ENCODE results near the gene SLIT3.

Gene SLIT3

DNA sequence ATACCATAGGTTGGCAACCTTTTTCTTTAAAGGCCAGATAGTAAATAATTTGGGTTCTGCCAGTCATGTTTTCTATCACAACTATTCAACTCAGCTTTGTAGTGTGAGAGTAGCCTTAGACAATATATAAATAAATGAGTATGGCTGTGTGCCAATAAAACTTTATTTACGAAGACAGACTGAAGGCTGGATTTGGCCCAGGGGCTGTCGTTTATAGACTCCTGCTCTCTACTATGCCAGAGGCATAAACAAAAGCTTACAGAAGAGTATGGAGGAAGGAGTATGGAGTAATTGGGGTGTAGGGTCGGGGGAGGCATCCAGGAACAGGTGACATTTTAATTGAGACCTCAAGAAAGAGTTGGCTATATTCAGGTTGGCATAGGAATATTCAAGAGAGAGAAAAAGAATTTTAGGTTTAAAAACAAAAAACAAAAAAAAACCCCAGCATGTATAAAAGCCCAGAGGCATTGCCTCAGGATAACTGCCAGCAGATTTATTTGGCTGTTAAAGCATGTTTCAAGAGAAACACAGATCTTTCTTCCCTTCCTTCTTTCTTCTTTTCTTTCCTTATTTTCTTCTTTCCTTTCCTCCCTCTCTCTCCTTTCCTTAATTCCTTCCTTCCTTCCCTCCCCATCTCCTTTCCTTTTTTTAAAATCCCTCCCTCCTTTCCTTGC lies 39.9 kb downstream of the SLIT3 start:
- DNase-seq (ENCODE audit: low read depth): no peak
- no peak overlapping the region for H3K4me3 ChIP-seq (ENCODE audit: low read depth, low read length)
- no peak for TF ChIP-seq CTCF (IDR thresholded peaks at IDR 0.05; ENCODE audit: low read depth, low read length, missing control alignments)

DNA sequence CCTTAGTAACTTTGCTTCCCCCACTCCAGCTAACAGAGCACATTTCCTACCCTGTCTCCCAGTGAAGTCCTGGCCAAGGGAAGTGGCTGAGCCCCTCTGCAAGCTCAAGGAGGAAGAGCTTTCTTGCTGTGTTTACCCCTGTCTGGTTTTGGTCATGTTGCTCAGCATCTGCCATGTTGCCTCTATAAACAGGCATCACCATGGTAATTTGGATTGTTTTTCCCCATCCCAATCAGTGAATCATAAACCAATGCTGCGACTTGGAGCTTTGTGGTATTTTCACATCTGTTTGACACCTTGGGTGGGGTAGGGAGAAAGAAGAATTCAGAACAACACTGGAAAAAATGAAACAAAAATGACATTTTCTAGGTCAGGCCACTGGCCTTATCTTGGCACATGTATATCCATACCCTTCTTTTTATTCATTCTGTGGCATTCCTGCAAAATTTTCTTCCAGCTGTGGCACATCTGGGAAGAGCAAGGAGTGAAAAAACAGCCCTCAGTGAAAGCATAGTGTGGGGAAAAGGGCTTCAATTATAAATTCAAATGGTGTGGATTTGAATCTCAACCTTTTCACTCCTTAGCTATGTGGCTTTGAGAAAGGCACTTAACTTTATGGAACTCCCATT lies 42.5 kb downstream of the SLIT3 start:
- H3K4me3 ChIP-seq (ENCODE audit: low read depth, low read length): no peak overlapping the region
- TF ChIP-seq CTCF (IDR thresholded peaks at IDR 0.05; ENCODE audit: low read depth, low read length, missing control alignments): no peak
- no peak for DNase-seq (ENCODE audit: low read depth)

DNA sequence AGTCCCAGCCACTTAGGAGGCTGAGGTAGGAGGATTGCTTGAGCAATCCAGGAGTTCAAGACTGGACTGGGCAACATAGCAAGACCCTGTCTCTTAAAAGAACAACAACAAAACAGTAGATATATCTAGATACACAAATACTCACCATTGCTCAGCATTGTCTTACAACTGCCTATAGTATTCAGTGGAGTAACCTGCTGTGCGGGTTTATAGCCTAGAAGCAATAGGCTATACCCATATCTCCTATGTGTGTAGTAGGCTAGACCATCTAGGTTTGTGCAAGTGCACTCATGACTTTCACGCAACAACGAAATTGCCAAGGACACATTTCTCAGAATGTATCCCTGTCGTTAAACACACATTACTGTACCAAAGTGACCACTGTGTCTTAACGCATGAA lies 44.7 kb downstream of the SLIT3 start:
- H3K4me3 ChIP-seq (ENCODE audit: low read depth, low read length): no peak overlapping the region
- no peak for TF ChIP-seq CTCF (IDR thresholded peaks at IDR 0.05; ENCODE audit: low read depth, low read length, missing control alignments)

DNA sequence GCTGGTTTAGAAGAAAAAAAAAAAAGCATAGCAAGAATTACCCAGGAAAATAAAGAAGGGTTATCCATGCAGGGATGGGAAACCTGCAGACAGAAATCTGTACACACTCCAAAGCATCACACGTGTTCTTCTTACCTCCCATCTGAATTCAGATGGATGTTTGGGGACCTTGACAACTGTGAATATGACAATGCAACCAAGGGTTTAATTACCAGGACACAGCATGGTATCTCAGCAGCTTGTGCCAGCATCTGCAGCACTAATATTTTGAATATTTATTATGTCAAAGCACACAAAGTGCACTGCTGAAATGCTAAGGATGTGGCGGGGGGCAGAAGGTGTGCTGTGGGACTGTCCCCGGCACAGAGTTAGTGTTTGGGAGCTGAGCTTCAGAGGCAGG lies 47.9 kb downstream of the SLIT3 start:
- TF ChIP-seq CTCF (IDR thresholded peaks at IDR 0.05; ENCODE audit: low read depth, low read length, missing control alignments): no peak
- no peak overlapping the region for H3K4me3 ChIP-seq (ENCODE audit: low read depth, low read length)
- no peak for DNase-seq (ENCODE audit: low read depth)

More for the DNA sequence above, 44.7 kb downstream of the SLIT3 start:
- no peak for DNase-seq (ENCODE audit: low read depth)

GRCh38 chr5:169251333-169252084 lies 49.4 kb downstream of the SLIT3 start:
- H3K4me3 ChIP-seq (ENCODE audit: low read depth, low read length): no peak overlapping the region
- DNase-seq (ENCODE audit: low read depth): no peak

GRCh38 chr5:169250887-169251286 lies 50.1 kb downstream of the SLIT3 start:
- no peak overlapping the region for H3K4me3 ChIP-seq (ENCODE audit: low read depth, low read length)
- DNase-seq (ENCODE audit: low read depth): no peak
- TF ChIP-seq CTCF (IDR thresholded peaks at IDR 0.05; ENCODE audit: low read depth, low read length, missing control alignments): no peak

More at GRCh38 chr5:169251333-169252084, 49.4 kb downstream of the SLIT3 start:
- TF ChIP-seq CTCF (IDR thresholded peaks at IDR 0.05; ENCODE audit: low read depth, low read length, missing control alignments): no peak
